Measurements from ENCODE around the gene NXPE4.

GRCh38 chr11:114562166-114562916, 33.2 kb downstream of the NXPE4 start:
- TF ChIP-seq POLR2A (IDR thresholded peaks at IDR 0.05) (no peak), EP300 (IDR thresholded peaks at IDR 0.05) (no peak)

Measured in ovary (tissue), 1 donor.